GM12864 (cell line): Measurements from ENCODE around the gene MYO7B.
A peak's percentile ranks its signal among the peaks of the same experiment; 100 is the strongest.

Source experiments
- DNase-seq: peaks from one replicate; pipeline ENCODE4 v3.0.0-alpha.2; 2011; ENCODE audit warnings: low read depth
- H3K4me3 ChIP-seq: 2 replicates; pipeline ENCODE4 v1.5.1; 2011; ENCODE audit warnings: mild to moderate bottlenecking, low read depth, low read length, control low read depth
- TF ChIP-seq, protein P1 (sequence below): IDR thresholded peaks from 2 replicates; pipeline ENCODE4 v1.5.1; 2011; ENCODE audit warnings: low read depth, mild to moderate bottlenecking, moderate library complexity, low read length, control low read depth, inconsistent platforms; ENCODE audit errors: missing control alignments

Gene MYO7B

GRCh38 chr2:127649100-127649611 lies 113.7 kb downstream of the MYO7B start:
- no peak overlapping the region for H3K4me3 ChIP-seq
- DNase-seq = no peak
- TF ChIP-seq, protein P1, sequence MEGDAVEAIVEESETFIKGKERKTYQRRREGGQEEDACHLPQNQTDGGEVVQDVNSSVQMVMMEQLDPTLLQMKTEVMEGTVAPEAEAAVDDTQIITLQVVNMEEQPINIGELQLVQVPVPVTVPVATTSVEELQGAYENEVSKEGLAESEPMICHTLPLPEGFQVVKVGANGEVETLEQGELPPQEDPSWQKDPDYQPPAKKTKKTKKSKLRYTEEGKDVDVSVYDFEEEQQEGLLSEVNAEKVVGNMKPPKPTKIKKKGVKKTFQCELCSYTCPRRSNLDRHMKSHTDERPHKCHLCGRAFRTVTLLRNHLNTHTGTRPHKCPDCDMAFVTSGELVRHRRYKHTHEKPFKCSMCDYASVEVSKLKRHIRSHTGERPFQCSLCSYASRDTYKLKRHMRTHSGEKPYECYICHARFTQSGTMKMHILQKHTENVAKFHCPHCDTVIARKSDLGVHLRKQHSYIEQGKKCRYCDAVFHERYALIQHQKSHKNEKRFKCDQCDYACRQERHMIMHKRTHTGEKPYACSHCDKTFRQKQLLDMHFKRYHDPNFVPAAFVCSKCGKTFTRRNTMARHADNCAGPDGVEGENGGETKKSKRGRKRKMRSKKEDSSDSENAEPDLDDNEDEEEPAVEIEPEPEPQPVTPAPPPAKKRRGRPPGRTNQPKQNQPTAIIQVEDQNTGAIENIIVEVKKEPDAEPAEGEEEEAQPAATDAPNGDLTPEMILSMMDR = no peak

- DNase-seq = peak; percentile 34
- TF ChIP-seq, protein P1 = peak; percentile 83
- H3K4me3 ChIP-seq = no peak overlapping the region
Observed at GRCh38 chr2:127649684-127650040, 114.2 kb downstream of the MYO7B start.

GRCh38 chr2:127650041-127650784 lies 114.7 kb downstream of the MYO7B start:
- TF ChIP-seq, protein P1 = no peak
- no peak for DNase-seq
- no peak overlapping the region for H3K4me3 ChIP-seq

DNA sequence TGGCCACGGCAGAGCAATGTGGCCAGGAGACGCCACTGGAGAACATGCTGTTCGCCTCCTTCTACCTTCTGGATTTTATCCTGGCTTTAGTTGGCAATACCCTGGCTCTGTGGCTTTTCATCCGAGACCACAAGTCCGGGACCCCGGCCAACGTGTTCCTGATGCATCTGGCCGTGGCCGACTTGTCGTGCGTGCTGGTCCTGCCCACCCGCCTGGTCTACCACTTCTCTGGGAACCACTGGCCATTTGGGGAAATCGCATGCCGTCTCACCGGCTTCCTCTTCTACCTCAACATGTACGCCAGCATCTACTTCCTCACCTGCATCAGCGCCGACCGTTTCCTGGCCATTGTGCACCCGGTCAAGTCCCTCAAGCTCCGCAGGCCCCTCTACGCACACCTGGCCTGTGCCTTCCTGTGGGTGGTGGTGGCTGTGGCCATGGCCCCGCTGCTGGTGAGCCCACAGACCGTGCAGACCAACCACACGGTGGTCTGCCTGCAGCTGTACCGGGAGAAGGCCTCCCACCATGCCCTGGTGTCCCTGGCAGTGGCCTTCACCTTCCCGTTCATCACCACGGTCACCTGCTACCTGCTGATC lies 115.4 kb downstream of the MYO7B start:
- DNase-seq = no peak
- TF ChIP-seq, protein P1 = no peak

GRCh38 chr2:127651381-127651809 lies 115.9 kb downstream of the MYO7B start:
- TF ChIP-seq, protein P1 = no peak
- DNase-seq = no peak
- no peak overlapping the region for H3K4me3 ChIP-seq

More for the DNA sequence above, 115.4 kb downstream of the MYO7B start:
- no peak overlapping the region for H3K4me3 ChIP-seq

GRCh38 chr2:127651971-127652550 lies 116.6 kb downstream of the MYO7B start:
- H3K4me3 ChIP-seq = no peak overlapping the region
- TF ChIP-seq, protein P1 = no peak
- no peak for DNase-seq
